Activated CD8-positive, alpha-beta memory T cell treated with anti-CD3 and anti-CD28 coated beads, Interleukin-2, amount 50 U/mL, for 24 hours (primary cell): ENCODE measurements around the gene HMCN2.
"Not testable (repeated sequence)": the region's sequence is repeated elsewhere in the genome, so short reads cannot be mapped to it uniquely, and the experiment has no call there.

ENCODE experiments used
- DNase-seq: peaks from one replicate; pipeline ENCODE4 v3.0.0-alpha.2; 2020; ENCODE audit errors: extremely low read depth

The HMCN2 gene

GRCh38 chr9:130330202-130330862 lies 64.8 kb downstream of the HMCN2 start:
- no peak for DNase-seq

DNA sequence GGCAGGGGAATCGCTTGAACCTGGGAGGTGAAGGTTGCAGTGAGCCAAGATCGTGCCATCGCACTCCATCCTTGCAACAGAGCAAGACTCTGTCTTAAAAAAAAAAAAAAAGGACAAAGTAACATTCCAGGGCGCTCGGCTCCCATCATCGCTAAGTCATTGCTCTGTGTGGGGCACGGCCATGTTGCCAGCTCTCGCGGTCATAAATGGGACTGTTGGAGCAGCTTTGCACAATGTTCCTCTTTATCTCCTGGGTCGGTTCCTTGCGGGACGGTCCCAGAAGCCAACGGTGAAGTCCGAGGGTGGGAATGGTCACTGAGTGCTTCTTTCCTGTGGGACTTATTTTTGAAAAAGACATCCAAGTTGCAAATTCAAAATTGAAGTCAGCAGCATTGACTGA lies 65.5 kb downstream of the HMCN2 start:
- no peak for DNase-seq

DNA sequence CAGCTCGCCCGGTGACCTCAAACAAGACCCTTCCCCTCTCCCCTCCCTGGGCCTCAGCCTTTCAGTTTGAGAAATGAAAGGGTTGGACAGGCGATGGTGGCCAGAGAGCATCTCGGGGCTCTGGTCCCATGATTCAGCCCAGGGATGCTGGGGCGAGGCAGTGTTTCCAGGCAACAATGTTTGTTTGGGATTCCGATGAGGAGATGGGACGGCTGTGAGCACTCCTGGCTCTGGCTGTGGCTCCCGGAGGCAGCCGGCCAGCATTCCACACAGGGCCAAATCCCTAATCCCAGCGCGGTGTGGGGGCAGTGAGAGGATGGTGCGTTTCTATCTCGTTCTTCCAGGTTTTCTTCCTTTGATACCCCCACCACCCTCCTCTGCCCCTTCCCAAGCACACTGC lies 66.0 kb downstream of the HMCN2 start:
- DNase-seq: no peak

DNA sequence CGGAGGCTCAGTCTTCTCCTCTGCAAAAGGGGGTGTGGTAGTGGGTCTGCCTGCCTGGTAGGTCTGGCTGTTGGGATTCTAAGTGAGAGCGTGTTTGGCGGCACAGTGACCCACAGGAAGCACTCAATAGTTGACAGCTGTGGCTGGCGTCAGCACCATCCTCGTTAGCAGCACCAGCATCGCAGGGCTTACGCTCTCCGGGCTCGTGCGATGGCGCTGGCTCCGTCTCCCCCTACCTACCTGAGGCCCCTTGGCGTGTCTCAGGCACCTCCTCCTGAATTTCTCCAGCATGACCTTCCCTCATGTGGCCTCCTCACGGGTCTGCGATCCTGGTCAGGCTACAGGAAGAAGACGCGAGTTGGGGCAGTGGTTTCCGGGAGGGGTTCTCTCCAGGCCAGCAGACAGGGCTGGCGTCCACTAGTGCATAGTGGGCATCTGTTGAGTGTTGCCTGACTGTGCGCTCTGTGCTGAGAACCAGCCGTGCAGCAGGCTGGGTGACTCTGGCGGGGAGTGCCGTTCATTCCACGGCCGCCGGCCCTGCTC lies 66.9 kb downstream of the HMCN2 start:
- no peak for DNase-seq

- DNase-seq: no peak
Observed at GRCh38 chr9:130333041-130333711, 67.6 kb downstream of the HMCN2 start.

DNA sequence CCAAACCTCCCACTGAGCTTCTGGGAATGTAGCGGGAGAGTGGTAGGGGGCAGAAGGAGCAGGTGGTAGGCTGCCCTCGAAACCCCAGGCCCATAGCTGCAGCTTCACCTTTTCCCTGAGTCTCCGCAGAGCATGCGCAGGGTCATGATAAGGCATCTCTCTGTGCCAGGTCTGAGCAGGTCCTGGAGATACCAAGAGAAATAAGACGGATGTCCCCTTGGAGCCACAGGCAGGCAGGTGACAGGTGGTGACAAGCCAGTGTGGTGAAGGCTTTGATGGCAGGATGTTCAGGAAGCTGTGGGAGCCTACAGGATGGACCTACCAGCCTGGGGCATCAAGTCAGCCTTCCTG lies 68.1 kb downstream of the HMCN2 start:
- DNase-seq: no peak

GRCh38 chr9:130334915-130335314 lies 69.4 kb downstream of the HMCN2 start:
- DNase-seq: no peak

DNA sequence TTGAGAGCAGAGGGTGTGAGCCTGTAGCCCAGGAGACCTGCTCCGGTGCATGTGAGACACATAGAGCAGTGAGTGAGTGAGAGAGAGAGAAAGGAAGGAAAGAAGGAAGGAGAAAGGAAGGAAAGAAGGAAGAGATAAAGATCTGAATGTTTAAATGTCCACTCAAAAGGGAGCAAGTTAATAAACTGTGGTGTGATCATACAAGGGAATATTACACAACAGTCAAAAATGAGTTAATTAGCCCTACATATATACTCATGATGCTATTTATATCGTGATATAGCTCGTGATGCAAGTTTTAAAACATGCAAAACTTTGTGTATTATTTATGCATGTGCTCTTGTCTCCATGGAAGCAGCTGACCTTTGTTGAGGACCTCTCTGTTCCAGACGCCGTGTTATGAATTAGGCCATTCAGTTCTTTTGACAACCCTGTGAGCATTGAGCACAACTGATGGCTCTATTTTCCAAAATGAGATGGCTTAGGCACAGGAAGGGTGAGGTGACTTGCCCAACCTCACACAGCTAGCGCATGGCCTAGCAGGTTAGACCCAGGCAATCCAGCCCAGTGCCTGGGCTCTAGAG lies 70.6 kb downstream of the HMCN2 start:
- no peak for DNase-seq

DNA sequence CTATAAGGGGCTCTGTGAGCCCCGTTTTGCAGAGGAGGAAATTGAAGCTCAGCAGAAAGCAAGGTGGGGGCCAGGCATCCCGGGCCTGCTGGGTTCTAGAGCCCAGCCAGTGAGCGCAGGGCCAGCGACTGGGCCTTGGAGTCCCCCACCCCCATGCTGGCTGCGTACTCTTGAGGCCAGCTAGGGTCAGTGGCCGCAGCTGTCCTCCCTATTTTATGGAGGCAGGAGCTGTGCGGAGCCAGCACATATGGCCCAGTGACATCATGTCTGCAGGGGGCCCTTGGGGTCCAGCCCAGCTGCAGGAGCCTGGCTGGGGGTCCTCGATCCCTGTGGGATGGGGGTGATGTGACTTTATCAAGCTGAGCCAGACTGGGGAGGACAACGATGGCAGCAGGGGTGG lies 71.3 kb downstream of the HMCN2 start:
- DNase-seq: no peak

DNA sequence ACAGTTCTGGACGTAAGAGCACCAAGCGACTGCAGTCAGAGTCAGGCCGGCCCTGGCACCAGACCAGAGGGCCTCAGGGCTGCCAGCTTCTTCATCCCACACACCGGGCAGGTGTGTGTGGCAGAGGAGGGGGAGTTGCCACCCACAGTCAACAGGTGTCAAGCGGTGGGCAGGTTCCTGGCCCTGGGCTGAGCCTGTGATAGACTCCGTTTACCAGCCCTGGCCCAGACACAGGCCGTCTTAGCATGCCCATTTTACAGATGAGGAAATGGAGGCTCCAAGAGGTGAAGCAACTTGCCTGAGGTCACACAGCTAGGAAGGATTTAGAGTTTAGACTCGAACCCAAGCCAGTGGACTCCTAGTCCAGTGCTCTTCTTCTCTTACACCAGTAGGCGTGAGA lies 71.8 kb downstream of the HMCN2 start:
- no peak for DNase-seq

DNA sequence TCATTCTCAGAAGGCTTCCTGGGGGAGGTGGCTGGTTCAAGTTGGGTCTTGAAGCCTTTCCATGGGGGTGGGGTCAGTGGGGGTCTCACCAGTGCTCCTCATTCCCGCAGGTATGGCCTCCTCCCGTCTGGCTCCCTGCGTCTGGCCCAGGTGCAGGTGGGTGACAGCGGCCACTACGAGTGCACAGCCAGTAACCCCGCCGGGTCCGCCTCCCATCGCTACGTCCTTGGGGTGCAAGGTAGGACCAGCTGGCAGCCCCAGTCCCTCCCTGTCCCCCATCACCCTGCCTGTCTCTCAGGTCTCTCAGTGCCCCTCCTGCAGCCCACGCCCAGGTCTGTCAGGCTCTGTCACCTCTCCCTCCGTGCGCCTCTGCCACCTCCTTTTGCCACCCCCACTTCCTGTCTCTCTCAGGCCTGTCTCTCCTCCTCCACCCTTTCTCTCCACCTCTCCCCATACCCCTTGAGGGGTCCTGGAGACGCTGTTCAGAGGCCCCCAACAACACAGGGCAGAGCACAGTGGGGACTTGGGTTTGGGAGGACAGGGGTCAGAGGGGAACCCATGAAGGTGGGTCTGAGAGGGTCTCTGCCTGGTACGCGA lies 72.3 kb downstream of the HMCN2 start:
- DNase-seq: no peak

DNA sequence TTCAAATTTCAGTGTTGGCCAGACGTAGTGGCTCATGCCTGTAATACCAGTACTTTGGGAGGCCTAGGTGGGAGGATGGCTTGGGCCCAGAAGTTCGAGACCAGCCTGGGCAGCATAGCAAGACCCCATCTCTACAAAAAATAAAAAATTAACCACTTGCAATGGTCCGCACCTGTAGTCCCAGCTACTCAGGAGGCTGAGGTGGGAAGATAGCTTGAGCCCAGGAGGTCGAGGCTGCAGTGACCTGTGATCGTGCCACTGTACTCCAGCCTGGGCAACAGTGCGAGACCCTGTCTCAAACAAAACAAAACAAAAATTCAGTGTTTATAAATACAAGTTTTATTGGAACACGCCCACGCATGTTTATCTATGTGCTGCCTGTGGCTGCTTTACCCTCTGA lies 73.3 kb downstream of the HMCN2 start:
- not testable (repeated sequence) for DNase-seq

- DNase-seq: no peak
Observed at GRCh38 chr9:130339306-130339705, 73.7 kb downstream of the HMCN2 start.

DNA sequence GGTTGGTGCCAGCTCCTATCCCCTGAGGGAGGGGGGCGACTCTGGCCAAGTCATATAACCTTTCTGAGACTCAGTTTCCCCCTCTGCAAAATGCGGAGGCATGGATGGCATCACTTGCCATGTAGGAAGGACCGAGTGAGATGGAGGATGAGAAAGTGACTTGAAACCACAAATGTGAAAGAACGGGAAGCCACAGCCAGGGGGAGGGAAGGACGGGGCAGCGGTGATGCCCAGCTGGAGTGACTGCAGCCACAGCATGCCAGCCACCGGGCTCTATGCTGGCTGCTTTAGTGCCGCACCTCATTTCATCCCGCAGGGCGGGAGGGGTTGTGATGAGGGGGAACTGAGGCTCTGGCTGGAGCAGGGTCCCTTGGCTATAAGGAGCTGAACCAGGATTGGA lies 74.5 kb downstream of the HMCN2 start:
- no peak for DNase-seq

DNA sequence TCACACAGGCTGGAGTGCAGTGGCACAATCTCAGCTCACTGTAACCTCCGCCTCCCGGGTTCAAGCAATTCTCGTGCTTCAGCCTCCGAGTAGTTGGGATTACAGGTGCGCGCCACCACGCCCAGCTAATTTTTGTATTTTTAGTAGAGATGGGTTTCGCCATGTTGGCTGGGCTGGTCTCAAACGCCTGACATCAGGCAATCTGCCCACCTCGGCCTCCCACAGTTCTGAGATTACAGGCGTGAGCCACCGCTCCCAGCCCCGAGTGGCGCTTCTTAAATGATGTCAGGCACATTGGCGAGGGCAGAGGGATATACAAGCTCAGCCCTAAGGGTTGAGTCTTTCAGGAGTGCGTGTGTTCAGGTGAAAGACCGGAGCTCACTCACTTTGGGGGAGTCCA lies 75.0 kb downstream of the HMCN2 start:
- not testable (repeated sequence) for DNase-seq

GRCh38 chr9:130341128-130341527 lies 75.6 kb downstream of the HMCN2 start:
- DNase-seq: no peak

GRCh38 chr9:130341839-130342713 lies 76.5 kb downstream of the HMCN2 start:
- no peak for DNase-seq

- no peak for DNase-seq
Observed at GRCh38 chr9:130342714-130343085, 77.1 kb downstream of the HMCN2 start.

GRCh38 chr9:130343445-130343918 lies 77.9 kb downstream of the HMCN2 start:
- DNase-seq: no peak

GRCh38 chr9:130344366-130344765 lies 78.8 kb downstream of the HMCN2 start:
- no peak for DNase-seq

GRCh38 chr9:130345009-130345896 lies 79.7 kb downstream of the HMCN2 start:
- DNase-seq: no peak
